ENCODE data around the gene GRID2. TPM values are rescaled to one million over a fixed set of nuclear protein-coding genes. Genes with fewer than 3 reads are reported as not detected.

Gene GRID2
- total and polyA plus RNA-seq, 12 donors, result 0.01 to 0.07 (median 0.07) TPM; not detected in 9

GRCh38 chr4:93759506-93759905, 1455.7 kb downstream of the GRID2 start:
- ATAC-seq (no peak), DNase-seq (no peak)
- no peak for TF ChIP-seq CTCF (IDR thresholded peaks at IDR 0.05)
- 39 to 42% methylated on average over 2 of the region's 2 CpGs for WGBS, 2 donors
- Histone ChIP-seq H3K4me1 (no peaks in the 10 kb centered on the region), H3K27ac (no peak overlapping the region), H3K27me3 (peaks cover 0 to 8% (median 0%) of the 10 kb centered on the region in 7 donors), H3K4me3 (no peak overlapping the region), H3K9me3 (no peaks in the 10 kb centered on the region), H3K36me3 (no peaks in the 10 kb centered on the region)
- intact Hi-C loops (cut with DNase I), result no loop called here

- H3K4me3 ChIP-seq, result no peak overlapping the region
- no peak for DNase-seq
- no peaks in the 10 kb centered on the region for H3K36me3 ChIP-seq
- no peak for TF ChIP-seq CTCF (IDR thresholded peaks at IDR 0.05)
- no peaks in the 10 kb centered on the region for H3K9me3 ChIP-seq
- WGBS, 2 donors, result 91% methylated on average over 2 of the region's 2 CpGs
- intact Hi-C loops (cut with DNase I), result no loop called here
- no peaks in the 10 kb centered on the region for H3K4me1 ChIP-seq
- no peak for ATAC-seq
- no peak overlapping the region for H3K27ac ChIP-seq
- H3K27me3 ChIP-seq, result peaks cover 0 to 13% (median 3%) of the 10 kb centered on the region in 7 donors
These were observed 1456.5 kb downstream of the GRID2 start for GRCh38 chr4:93760284-93760683.

- no peak overlapping the region for H3K4me3 ChIP-seq
- H3K27me3 ChIP-seq, result peaks cover 0 to 11% (median 0%) of the 10 kb centered on the region in 7 donors
- H3K27ac ChIP-seq, result no peak overlapping the region
- H3K4me1 ChIP-seq, result no peaks in the 10 kb centered on the region
- no peaks in the 10 kb centered on the region for H3K9me3 ChIP-seq
- intact Hi-C loops (cut with DNase I), result no loop called here
- no peaks in the 10 kb centered on the region for H3K36me3 ChIP-seq
- no peak for DNase-seq
- 54 to 68% methylated on average over 1 of the region's 1 CpG for WGBS, 2 donors
- no peak for TF ChIP-seq CTCF (IDR thresholded peaks at IDR 0.05)
- no peak for ATAC-seq
These were observed 1457.5 kb downstream of the GRID2 start for GRCh38 chr4:93761286-93761685.

- intact Hi-C loops (cut with DNase I), result no loop called here
- 1 to 4% methylated on average over 5 of the region's 5 CpGs for WGBS, 2 donors
- no peak overlapping the region for H3K4me3 ChIP-seq
- H3K4me1 ChIP-seq, result no peaks in the 10 kb centered on the region
- no peaks in the 10 kb centered on the region for H3K36me3 ChIP-seq
- peaks cover 0 to 11% (median 0%) of the 10 kb centered on the region in 7 donors for H3K27me3 ChIP-seq
- no peak overlapping the region for H3K27ac ChIP-seq
- peak; percentile 25 to 78 (median 68) for TF ChIP-seq CTCF (IDR thresholded peaks at IDR 0.05)
- ATAC-seq, result no peak
- no peak for DNase-seq
- H3K9me3 ChIP-seq, result no peaks in the 10 kb centered on the region
These were observed 1461.0 kb downstream of the GRID2 start for GRCh38 chr4:93764639-93765246.

All from heart right ventricle (tissue), 16 donors.